ENCODE results near the gene RNF38.

The RNF38 gene

DNA sequence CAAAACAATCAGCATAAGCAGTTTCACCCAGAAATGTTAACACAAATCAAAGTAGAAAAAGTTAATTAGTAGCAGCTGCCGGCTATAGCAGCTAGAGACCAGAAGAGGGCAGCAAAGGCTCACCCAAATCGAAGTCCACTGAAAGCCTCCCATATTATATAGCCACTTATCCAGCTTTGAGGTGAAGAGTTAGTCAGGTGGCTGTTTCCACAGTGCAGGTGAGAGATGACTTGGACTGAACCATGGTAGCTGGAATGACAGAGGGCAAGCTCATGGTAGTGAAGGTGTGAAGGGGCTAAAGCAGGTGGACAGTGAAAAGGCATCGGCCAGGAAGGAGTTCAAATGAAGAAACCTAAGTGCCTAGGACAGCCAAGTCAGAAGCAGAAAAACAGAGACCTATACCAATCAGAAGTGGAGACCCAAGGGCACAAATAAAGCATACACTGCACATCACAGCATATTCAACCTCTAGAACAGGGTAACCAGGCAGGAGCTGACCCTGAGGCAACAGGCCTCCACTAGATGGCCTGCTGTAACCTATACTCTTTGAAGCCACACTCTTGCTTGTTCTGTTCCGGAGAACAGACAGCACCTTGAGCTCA lies 7.2 kb upstream of the RNF38 start:
- no peak overlapping the region for H3K9ac ChIP-seq (ENCODE audit: insufficient read length, low read depth)
- DNase-seq (ENCODE audit: low read depth, low spot score), result peak; percentile 54
- H3K36me3 ChIP-seq (ENCODE audit: insufficient read depth, insufficient read length, low read length), result peaks cover 4% of the 10 kb centered on the region
- H3K9me3 ChIP-seq (ENCODE audit: insufficient read depth, low read length), result no peaks in the 10 kb centered on the region
- peaks cover 3% of the 10 kb centered on the region for H3K4me1 ChIP-seq (ENCODE audit: insufficient read depth, insufficient read length)
- TF ChIP-seq ZNF274 (IDR thresholded peaks at IDR 0.05; ENCODE audit: low read depth, low read length), result no peak
- no peak for TF ChIP-seq SUZ12 (IDR thresholded peaks at IDR 0.05; ENCODE audit: extremely low read depth, insufficient read depth, insufficient read length)
- TF ChIP-seq YY1 (IDR thresholded peaks at IDR 0.05; ENCODE audit: insufficient read depth, insufficient read length), result no peak
- no peak overlapping the region for H3K4me3 ChIP-seq (ENCODE audit: insufficient read length, low read depth)
- H3K27me3 ChIP-seq (ENCODE audit: insufficient read depth, insufficient read length), result no peaks in the 10 kb centered on the region

DNA sequence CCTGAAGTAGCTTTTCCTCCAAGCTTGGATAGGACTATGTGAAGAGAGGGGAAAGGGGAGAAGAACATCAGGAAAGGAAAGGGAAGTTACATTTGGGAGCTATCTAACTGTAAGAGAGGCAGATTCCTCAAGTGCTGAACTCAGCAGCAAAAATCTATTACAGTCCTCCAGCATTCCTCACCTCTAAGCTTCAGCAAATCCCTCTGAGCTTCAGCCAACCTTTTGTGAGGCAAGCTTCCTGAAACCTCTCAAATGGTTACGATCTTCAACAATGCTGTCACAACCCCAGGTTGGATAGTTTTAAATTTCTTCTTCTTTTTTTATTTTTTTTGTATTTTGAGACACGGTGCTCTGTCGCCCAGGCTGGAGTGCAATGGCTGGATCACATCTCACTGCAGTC lies 2.5 kb upstream of the RNF38 start:
- Histone ChIP-seq H3K27me3 (ENCODE audit: insufficient read depth, insufficient read length) (no peaks in the 10 kb centered on the region), H3K9ac (ENCODE audit: insufficient read length, low read depth) (no peak overlapping the region), H3K9me3 (ENCODE audit: insufficient read depth, low read length) (no peaks in the 10 kb centered on the region), H3K36me3 (ENCODE audit: insufficient read depth, insufficient read length, low read length) (peaks cover 4% of the 10 kb centered on the region), H3K4me3 (ENCODE audit: insufficient read length, low read depth) (no peak overlapping the region), H3K4me1 (ENCODE audit: insufficient read depth, insufficient read length) (peaks cover 6% of the 10 kb centered on the region)
- no peak for DNase-seq (ENCODE audit: low read depth, low spot score)
- TF ChIP-seq SUZ12 (IDR thresholded peaks at IDR 0.05; ENCODE audit: extremely low read depth, insufficient read depth, insufficient read length) (no peak), ZNF274 (IDR thresholded peaks at IDR 0.05; ENCODE audit: low read depth, low read length) (no peak), YY1 (IDR thresholded peaks at IDR 0.05; ENCODE audit: insufficient read depth, insufficient read length) (no peak)

DNA sequence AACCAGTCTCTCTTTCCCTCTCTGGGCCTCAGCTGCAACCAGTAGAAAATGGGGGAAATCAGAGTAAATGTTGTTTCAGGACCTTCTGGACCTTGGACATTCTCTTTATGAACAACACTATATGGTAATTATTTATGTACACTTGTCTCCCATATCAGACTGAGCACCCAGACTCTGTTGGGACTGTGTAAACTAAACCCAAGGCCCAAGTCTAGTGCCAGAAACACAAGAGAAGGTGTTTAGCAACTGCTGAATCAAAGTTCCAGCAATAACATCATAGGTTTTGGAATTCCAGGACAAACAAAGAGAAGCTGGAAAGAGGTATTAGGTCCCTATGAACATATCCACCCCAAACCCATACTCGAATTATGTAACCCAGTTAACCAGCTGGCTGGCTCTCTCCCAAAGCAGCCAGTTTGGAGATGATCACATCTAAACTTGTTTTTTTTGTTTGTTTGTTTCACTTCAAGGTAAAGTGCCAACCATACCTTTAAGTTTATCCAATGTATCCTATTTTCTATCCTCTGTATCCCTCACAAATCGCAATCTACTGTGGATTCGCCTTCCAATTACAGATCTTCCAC lies 1.9 kb upstream of the RNF38 start:
- Histone ChIP-seq H3K27me3 (ENCODE audit: insufficient read depth, insufficient read length) (no peaks in the 10 kb centered on the region), H3K36me3 (ENCODE audit: insufficient read depth, insufficient read length, low read length) (peaks cover 4% of the 10 kb centered on the region), H3K9me3 (ENCODE audit: insufficient read depth, low read length) (no peaks in the 10 kb centered on the region), H3K9ac (ENCODE audit: insufficient read length, low read depth) (peak overlapping the region; percentile 6), H3K4me3 (ENCODE audit: insufficient read length, low read depth) (no peak overlapping the region), H3K4me1 (ENCODE audit: insufficient read depth, insufficient read length) (peaks cover 2% of the 10 kb centered on the region)
- TF ChIP-seq ZNF274 (IDR thresholded peaks at IDR 0.05; ENCODE audit: low read depth, low read length), result no peak
- no peak for TF ChIP-seq YY1 (IDR thresholded peaks at IDR 0.05; ENCODE audit: insufficient read depth, insufficient read length)
- TF ChIP-seq SUZ12 (IDR thresholded peaks at IDR 0.05; ENCODE audit: extremely low read depth, insufficient read depth, insufficient read length), result no peak
- no peak for DNase-seq (ENCODE audit: low read depth, low spot score)

DNA sequence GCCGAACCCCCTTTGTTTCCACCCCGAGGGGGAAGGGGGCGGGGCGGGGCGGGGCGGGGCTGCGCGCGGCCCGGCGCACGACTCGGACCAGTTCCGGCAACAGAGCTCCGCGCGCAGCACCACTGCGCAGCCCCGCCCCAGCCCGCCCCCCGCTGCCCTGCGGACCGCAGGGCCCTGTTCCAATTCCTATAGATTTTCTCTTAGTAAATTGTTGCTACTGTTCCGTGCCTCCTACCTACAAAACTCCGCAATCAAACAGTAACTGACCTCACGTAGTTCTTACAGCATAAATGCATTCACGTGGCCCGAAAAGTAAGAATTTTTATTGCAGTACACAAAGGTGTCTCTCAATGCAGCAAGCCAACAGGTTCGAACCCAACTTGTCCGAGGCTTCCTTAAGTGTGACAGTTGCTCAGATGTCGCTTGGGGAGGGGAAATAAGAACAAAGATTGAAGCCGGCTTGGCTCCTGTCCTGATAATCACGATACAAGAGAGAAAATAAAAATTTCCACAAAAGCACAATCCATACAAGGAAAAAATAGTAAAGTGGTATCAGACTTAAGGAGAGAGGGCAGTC lies 1.2 kb upstream of the RNF38 start:
- H3K36me3 ChIP-seq (ENCODE audit: insufficient read depth, insufficient read length, low read length), result peaks cover 7% of the 10 kb centered on the region
- peak; percentile 44 for DNase-seq (ENCODE audit: low read depth, low spot score)
- H3K9ac ChIP-seq (ENCODE audit: insufficient read length, low read depth), result peak overlapping the region; percentile 85
- no peaks in the 10 kb centered on the region for H3K27me3 ChIP-seq (ENCODE audit: insufficient read depth, insufficient read length)
- no peaks in the 10 kb centered on the region for H3K9me3 ChIP-seq (ENCODE audit: insufficient read depth, low read length)
- TF ChIP-seq SUZ12 (IDR thresholded peaks at IDR 0.05; ENCODE audit: extremely low read depth, insufficient read depth, insufficient read length) (no peak), YY1 (IDR thresholded peaks at IDR 0.05; ENCODE audit: insufficient read depth, insufficient read length) (no peak), ZNF274 (IDR thresholded peaks at IDR 0.05; ENCODE audit: low read depth, low read length) (no peak)
- H3K4me3 ChIP-seq (ENCODE audit: insufficient read length, low read depth), result peak overlapping the region; percentile 48
- H3K4me1 ChIP-seq (ENCODE audit: insufficient read depth, insufficient read length), result peaks cover 2% of the 10 kb centered on the region

DNA sequence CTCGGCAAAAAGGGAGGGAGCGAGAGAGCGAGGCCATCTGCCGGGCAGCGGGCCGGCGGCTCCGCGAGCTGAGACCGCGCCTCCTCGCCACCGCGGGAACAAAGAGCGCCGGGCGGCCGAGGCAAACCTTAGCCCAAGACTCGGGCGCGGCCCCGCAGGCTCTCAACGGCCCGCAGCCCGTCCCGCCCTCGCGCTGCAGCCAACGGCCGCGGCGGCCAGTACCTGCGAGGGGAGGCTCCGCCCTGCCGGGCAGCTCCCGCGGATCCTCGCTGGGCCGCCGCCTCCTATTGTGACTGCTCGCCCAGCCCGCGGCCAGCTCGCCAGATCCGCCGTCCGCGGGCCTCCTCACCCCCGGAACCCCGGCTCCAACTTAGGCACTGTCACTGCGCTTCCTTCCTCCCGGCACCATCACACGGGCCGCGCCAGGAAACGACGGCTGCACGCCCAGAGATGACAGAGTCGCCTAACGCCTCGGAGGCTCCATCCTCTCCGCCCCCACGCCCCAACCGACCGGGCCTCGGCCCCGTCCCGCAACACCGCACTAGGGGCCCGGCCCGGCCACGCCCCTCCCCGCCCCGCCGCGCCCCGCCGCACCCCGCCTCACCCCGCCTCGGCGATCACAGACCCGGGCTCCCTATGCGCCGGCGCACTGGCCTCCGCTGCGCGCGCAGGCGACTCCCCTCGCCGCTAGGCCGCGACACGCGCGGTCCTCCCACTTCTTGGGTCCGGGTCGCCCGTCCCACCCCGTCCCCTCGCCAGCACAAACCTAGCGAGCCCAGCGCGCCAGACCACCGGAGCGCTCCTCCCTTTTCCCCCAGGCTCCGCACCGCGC lies 479 bp upstream of the RNF38 start:
- no peaks in the 10 kb centered on the region for H3K9me3 ChIP-seq (ENCODE audit: insufficient read depth, low read length)
- TF ChIP-seq SUZ12 (IDR thresholded peaks at IDR 0.05; ENCODE audit: extremely low read depth, insufficient read depth, insufficient read length), result no peak
- TF ChIP-seq ZNF274 (IDR thresholded peaks at IDR 0.05; ENCODE audit: low read depth, low read length), result no peak
- no peak for TF ChIP-seq YY1 (IDR thresholded peaks at IDR 0.05; ENCODE audit: insufficient read depth, insufficient read length)
- H3K4me3 ChIP-seq (ENCODE audit: insufficient read length, low read depth), result peak overlapping the region; percentile 75
- no peaks in the 10 kb centered on the region for H3K27me3 ChIP-seq (ENCODE audit: insufficient read depth, insufficient read length)
- peaks cover 6% of the 10 kb centered on the region for H3K36me3 ChIP-seq (ENCODE audit: insufficient read depth, insufficient read length, low read length)
- peak; percentile 68 for DNase-seq (ENCODE audit: low read depth, low spot score)
- H3K4me1 ChIP-seq (ENCODE audit: insufficient read depth, insufficient read length), result peaks cover 2% of the 10 kb centered on the region
- peak overlapping the region; percentile 92 for H3K9ac ChIP-seq (ENCODE audit: insufficient read length, low read depth)

DNA sequence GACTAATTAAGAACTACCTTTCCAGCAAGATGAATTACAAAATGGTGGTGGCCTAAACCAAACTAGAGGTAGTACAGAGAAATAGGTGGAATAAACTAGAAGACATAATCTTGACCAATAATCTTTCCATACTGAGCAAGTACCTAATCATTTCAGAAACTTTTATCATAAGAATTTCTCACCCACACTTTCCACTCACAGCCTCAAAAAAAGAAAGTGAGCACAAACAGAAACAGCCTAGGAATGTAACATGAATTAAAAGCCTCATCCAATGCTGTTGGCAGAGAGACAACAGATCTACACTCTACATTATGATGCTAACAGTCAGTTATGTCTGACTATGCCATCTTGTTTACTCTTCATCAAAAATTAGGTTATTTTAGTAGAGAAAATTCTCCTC lies 1.3 kb downstream of the RNF38 start:
- TF ChIP-seq ZNF274 (IDR thresholded peaks at IDR 0.05; ENCODE audit: low read depth, low read length) (no peak), YY1 (IDR thresholded peaks at IDR 0.05; ENCODE audit: insufficient read depth, insufficient read length) (no peak), SUZ12 (IDR thresholded peaks at IDR 0.05; ENCODE audit: extremely low read depth, insufficient read depth, insufficient read length) (no peak)
- Histone ChIP-seq H3K27me3 (ENCODE audit: insufficient read depth, insufficient read length) (no peaks in the 10 kb centered on the region), H3K9me3 (ENCODE audit: insufficient read depth, low read length) (no peaks in the 10 kb centered on the region), H3K36me3 (ENCODE audit: insufficient read depth, insufficient read length, low read length) (peaks cover 6% of the 10 kb centered on the region), H3K4me3 (ENCODE audit: insufficient read length, low read depth) (no peak overlapping the region), H3K9ac (ENCODE audit: insufficient read length, low read depth) (no peak overlapping the region), H3K4me1 (ENCODE audit: insufficient read depth, insufficient read length) (peaks cover 3% of the 10 kb centered on the region)
- no peak for DNase-seq (ENCODE audit: low read depth, low spot score)

DNA sequence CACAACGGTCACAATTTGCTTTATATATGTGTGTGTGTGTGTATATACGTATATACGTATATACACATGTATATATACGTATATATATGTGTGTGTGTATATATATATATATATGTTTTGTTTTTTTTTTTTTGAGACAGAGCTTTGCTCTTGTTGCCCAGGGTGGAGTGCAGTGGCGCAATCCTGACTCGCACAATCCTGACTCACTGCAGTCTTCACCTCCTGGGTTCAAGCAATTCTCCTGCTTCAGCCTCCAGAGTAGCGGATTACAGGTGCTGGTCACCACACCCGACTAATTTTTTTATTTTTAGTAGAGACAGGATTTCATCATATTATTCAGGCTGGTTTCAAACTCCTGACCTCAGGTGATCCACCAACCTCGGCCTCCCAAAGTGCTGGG lies 3.1 kb downstream of the RNF38 start:
- Histone ChIP-seq H3K4me3 (ENCODE audit: insufficient read length, low read depth) (no peak overlapping the region), H3K9me3 (ENCODE audit: insufficient read depth, low read length) (no peaks in the 10 kb centered on the region), H3K4me1 (ENCODE audit: insufficient read depth, insufficient read length) (peaks cover 5% of the 10 kb centered on the region), H3K9ac (ENCODE audit: insufficient read length, low read depth) (no peak overlapping the region), H3K36me3 (ENCODE audit: insufficient read depth, insufficient read length, low read length) (peaks cover 10% of the 10 kb centered on the region), H3K27me3 (ENCODE audit: insufficient read depth, insufficient read length) (no peaks in the 10 kb centered on the region)
- DNase-seq (ENCODE audit: low read depth, low spot score), result no peak
- TF ChIP-seq YY1 (IDR thresholded peaks at IDR 0.05; ENCODE audit: insufficient read depth, insufficient read length) (no peak), SUZ12 (IDR thresholded peaks at IDR 0.05; ENCODE audit: extremely low read depth, insufficient read depth, insufficient read length) (no peak), ZNF274 (IDR thresholded peaks at IDR 0.05; ENCODE audit: low read depth, low read length) (no peak)

Data from NT2/D1 (cell line).